Endothelial cell of umbilical vein (primary cell): ENCODE data around the gene IFI6. TPM values are rescaled to one million over a fixed set of nuclear protein-coding genes. Genes with fewer than 3 reads are reported as not detected.

Source experiments
- BruUV-seq: library from RNA; stranded (reverse); fragments of 400-500 nt; replicated peaks from 2 replicates; lab custom pipeline; 2021; lab: Mats Ljungman, UMichigan
- CTCF ChIA-PET: fragments of 300-600, 350-600 bp; sonication (Branson Sonifier 250); formaldehyde crosslinking; loops from one replicate; lab custom pipeline; 2021; ENCODE audit warnings: antibody characterized with exemption, inconsistent platforms; lab: Charles Lee
- POLR2A ChIA-PET: fragments of 300-600, 350-600 bp; sonication (Branson Sonifier 250); formaldehyde crosslinking; loops from one replicate; lab custom pipeline; 2021; ENCODE audit warnings: antibody characterized with exemption, inconsistent platforms; lab: Charles Lee
- DNase-seq: peaks from one replicate; pipeline ENCODE4 v3.0.0-alpha.2; 2011; ENCODE audit warnings: low read depth, low spot score
- FAIRE-seq: peaks from 2 replicates; lab custom pipeline; 2011; peaks lifted over from hg19 to GRCh38; lab: Jason Lieb, UNC
- H2AFZ ChIP-seq: 2 replicates; pipeline ENCODE4 v1.6.0; 2012; ENCODE audit warnings: low read depth, low read length, control low read depth, inconsistent platforms
- H3K27ac ChIP-seq: 2 replicates; pipeline ENCODE4 v1.5.1; 2011; ENCODE audit warnings: low read depth, mild to moderate bottlenecking, control low read depth, low read length, moderate library complexity; ENCODE audit not compliant: insufficient read depth
- H3K27me3 ChIP-seq, 2 experiments: 2 replicates each; pipeline versions ENCODE4 v1.6.0 to v1.6.1; 2011; ENCODE audit warnings: low read length in 2 of 2, mixed read lengths in 1 of 2; ENCODE audit not compliant: control insufficient read depth in 2 of 2, insufficient read depth in 2 of 2
- H3K36me3 ChIP-seq, 2 experiments: 2 replicates in 1 of 2; 3 replicates in 1 of 2; pipeline ENCODE4 v1.5.1; 2011; ENCODE audit warnings: low read length in 2 of 2, mild to moderate bottlenecking in 1 of 2, moderate library complexity in 1 of 2; ENCODE audit not compliant: control insufficient read depth in 2 of 2, insufficient read depth in 2 of 2; ENCODE audit errors: extremely low read depth in 1 of 2
- H3K4me1 ChIP-seq: 3 replicates; pipeline ENCODE4 v1.5.1; 2011; ENCODE audit warnings: mild to moderate bottlenecking, low read length; ENCODE audit not compliant: control insufficient read depth, insufficient read depth; ENCODE audit errors: extremely low read depth
- H3K4me2 ChIP-seq: 2 replicates; pipeline ENCODE4 v1.6.1; 2011; ENCODE audit warnings: low read length, control low read depth, mixed read lengths; ENCODE audit not compliant: insufficient read depth
- H3K4me3 ChIP-seq, 3 experiments: fragments of 200-600 bp in 1 of 3; sonication (generic), shearing (Covaris generic) in 1 of 3; replicated peaks in 1 of 3; 2 replicates each; pipeline ENCODE4 v1.5.1; 2011 to 2016; ENCODE audit warnings: control low read depth in 3 of 3, low read length in 3 of 3, mild to moderate bottlenecking in 2 of 3, inconsistent platforms in 1 of 3, low read depth in 1 of 3, moderate library complexity in 1 of 3; ENCODE audit not compliant: insufficient read depth in 1 of 3
- H3K79me2 ChIP-seq: 2 replicates; pipeline ENCODE4 v1.6.0; 2012; ENCODE audit warnings: low read length, inconsistent platforms; ENCODE audit not compliant: control insufficient read depth, insufficient read depth
- H3K9ac ChIP-seq: replicated peaks from 2 replicates; pipeline ENCODE3; 2011; ENCODE audit warnings: low read length, control low read depth; ENCODE audit not compliant: insufficient read depth; ENCODE audit errors: extremely low read depth
- H3K9me1 ChIP-seq: replicated peaks from 3 replicates; pipeline ENCODE4 v1.6.0; 2011; ENCODE audit warnings: mild to moderate bottlenecking, low read length; ENCODE audit not compliant: control insufficient read depth, insufficient read depth; ENCODE audit errors: extremely low read depth
- H3K9me3 ChIP-seq: replicated peaks from 2 replicates; pipeline ENCODE4 v1.5.1; 2012; ENCODE audit warnings: low read length, inconsistent platforms; ENCODE audit not compliant: control insufficient read depth, insufficient read depth
- H4K20me1 ChIP-seq: replicated peaks from 2 replicates; pipeline ENCODE3; 2011; ENCODE audit warnings: mild to moderate bottlenecking, low read length; ENCODE audit not compliant: control insufficient read depth, insufficient read depth; ENCODE audit errors: extremely low read depth
- CTCF ChIP-seq, 2 donors: IDR thresholded peaks; 1 replicate in 1 of 2; 2 replicates in 1 of 2; pipeline ENCODE4 v1.5.1; 2011; ENCODE audit warnings: low read length in 2 of 2, mild to moderate bottlenecking in 2 of 2, moderate library complexity in 2 of 2, control low read depth in 1 of 2, inconsistent platforms in 1 of 2, low read depth in 1 of 2; ENCODE audit not compliant: insufficient read depth in 1 of 2; ENCODE audit errors: extremely low read depth in 1 of 2
- EZH2 ChIP-seq: IDR thresholded peaks from 2 replicates; pipeline ENCODE4 v1.6.1; 2012; ENCODE audit warnings: borderline replicate concordance, low read depth, mild to moderate bottlenecking, moderate library complexity, low read length, inconsistent platforms; ENCODE audit not compliant: severe bottlenecking
- FOS ChIP-seq: IDR thresholded peaks from 2 replicates; pipeline ENCODE4 v1.6.1; 2011; ENCODE audit warnings: mild to moderate bottlenecking, low read length, moderate library complexity, borderline replicate concordance; ENCODE audit not compliant: insufficient read depth
- GATA2 ChIP-seq: IDR thresholded peaks from 2 replicates; pipeline ENCODE4 v1.7.0; 2011; ENCODE audit warnings: low read depth, mild to moderate bottlenecking, moderate library complexity, mixed read lengths, low read length; ENCODE audit not compliant: insufficient read length, insufficient read depth
- JUN ChIP-seq: IDR thresholded peaks from 2 replicates; pipeline ENCODE4 v1.6.1; 2011; ENCODE audit warnings: borderline replicate concordance, low read depth; ENCODE audit not compliant: insufficient read length, insufficient read depth
- MYC ChIP-seq: IDR thresholded peaks from one replicate; pipeline ENCODE4 v1.6.1; 2011; ENCODE audit warnings: mild to moderate bottlenecking, low read depth, low read length
- POLR2A ChIP-seq: IDR thresholded peaks from 2 replicates; pipeline ENCODE4 v1.6.1; 2012; ENCODE audit warnings: low read depth, mild to moderate bottlenecking, control low read depth, low read length
- POLR2AphosphoS5 ChIP-seq: IDR thresholded peaks from 2 replicates; pipeline ENCODE4 v1.6.1; 2012; ENCODE audit warnings: low read depth, mild to moderate bottlenecking, control low read depth, low read length, moderate library complexity; ENCODE audit not compliant: insufficient read depth
- dilution Hi-C: fragments of 300-500 bp; cut with MboI; formaldehyde crosslinking; loops from one replicate; pipeline ENCODE4 v1.15.0; 2019; ENCODE audit warnings: low sequenced_read_pairs; ENCODE audit not compliant: extremely low pct_ligation_motif_present
- intact Hi-C: fragments of 100-400 bp; cut with micrococcal nuclease; formaldehyde crosslinking; loops from one replicate; pipeline ENCODE4 v1.10.0; 2022
- polyA plus RNA-seq, 4 experiments: library from polyadenylated mRNA; depleted of rRNA in 3 of 4; stranded (reverse) in 3 of 4; unstranded in 1 of 4; fragments of >200 nt; gene quantifications; 2 replicates each; pipeline versions ENCODE4 v1.2.1 to v1.2.3, GENCODE V29; 2011 to 2012; ENCODE audit warnings: missing spikeins in 1 of 4
- total RNA-seq: library from RNA; stranded (reverse); gene quantifications from 2 replicates; pipeline ENCODE4 v1.2.3, GENCODE V29; 2021
- TF ChIP-seq, protein P1 (sequence below): IDR thresholded peaks from 2 replicates; pipeline ENCODE4 v1.6.1; 2011; ENCODE audit not compliant: insufficient read depth, insufficient read length

Gene IFI6
- total and polyA plus RNA-seq, 2 donors (not counting 3 experiments of a cell fraction or from before 2014, with no cell fraction given), result 28.4 to 47.9 TPM

GRCh38 chr1:27710574-27710973 lies 38.6 kb upstream of the IFI6 start:
- DNase-seq (no peak), FAIRE-seq (no peak)
- Histone ChIP-seq H3K9me1 (no peaks in the 10 kb centered on the region), H3K4me3 (no peak overlapping the region), H3K9ac (no peak overlapping the region), H2AFZ (no peak overlapping the region), H3K79me2 (no peaks in the 10 kb centered on the region), H4K20me1 (no peaks in the 10 kb centered on the region), H3K9me3 (no peaks in the 10 kb centered on the region), H3K4me2 (no peak overlapping the region), H3K27me3 (peaks cover 0 to 2% of the 10 kb centered on the region in 2 experiments), H3K4me1 (no peaks in the 10 kb centered on the region), H3K27ac (no peak overlapping the region), H3K36me3 (no peaks in the 10 kb centered on the region)
- ChIA-PET CTCF (interaction anchor here (0.8 kb wide), 1 partner anchor 41 kb away, joined by 4 read pairs; no protein-coding TSS in a partner anchor), POLR2A (no interaction called here)
- BruUV-seq, result no TSS peak
- TF ChIP-seq JUN (no peak), EZH2 (no peak), CTCF (IDR thresholded peaks at IDR 0.05; ENCODE audit: extremely low read depth in 1 of 2, insufficient read depth in 1 of 2, low read depth in 1 of 2, low read length in 2 of 2) (no peak), FOS (no peak), POLR2AphosphoS5 (no peak)
- dilution Hi-C loops (no loop called here), intact Hi-C loops (no loop called here)

DNA sequence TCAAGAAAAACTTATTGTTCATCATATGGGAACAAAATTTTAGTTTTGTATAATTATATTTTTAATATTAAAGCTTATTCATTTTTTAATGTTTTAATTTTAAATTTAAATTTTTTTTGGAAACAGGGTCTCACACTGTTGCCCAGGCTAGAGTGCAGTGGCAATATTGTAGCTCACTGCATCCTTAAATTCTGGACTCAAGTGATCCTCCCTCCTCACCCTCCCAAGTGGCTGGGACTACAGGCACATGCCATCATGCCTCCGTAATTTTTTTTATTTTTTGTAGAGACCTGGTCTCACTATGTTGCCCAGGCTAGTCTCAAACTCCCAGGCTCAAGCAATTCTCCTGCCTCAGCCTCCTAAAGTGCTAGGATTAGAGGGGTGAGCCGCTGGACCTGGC lies 33.6 kb upstream of the IFI6 start:
- Histone ChIP-seq H3K9me1 (no peaks in the 10 kb centered on the region), H3K4me1 (no peaks in the 10 kb centered on the region), H3K4me3 (no peak overlapping the region), H3K36me3 (no peaks in the 10 kb centered on the region), H2AFZ (no peak overlapping the region), H3K27me3 (peaks cover 3 to 8% of the 10 kb centered on the region in 2 experiments), H3K4me2 (no peak overlapping the region), H3K27ac (no peak overlapping the region), H3K79me2 (no peaks in the 10 kb centered on the region), H3K9ac (no peak overlapping the region), H3K9me3 (no peaks in the 10 kb centered on the region), H4K20me1 (no peaks in the 10 kb centered on the region)
- FAIRE-seq (no peak), DNase-seq (no peak)
- no TSS peak for BruUV-seq
- CTCF ChIA-PET, result interaction anchor here (2.5 kb wide), 1 partner anchor 14 kb away, joined by 9 read pairs; no protein-coding TSS in a partner anchor
- TF ChIP-seq CTCF (IDR thresholded peaks at IDR 0.05; ENCODE audit: extremely low read depth in 1 of 2, insufficient read depth in 1 of 2, low read depth in 1 of 2, low read length in 2 of 2) (no peak), JUN (no peak), POLR2AphosphoS5 (no peak), POLR2A (no peak), GATA2 (no peak), EZH2 (no peak), FOS (no peak), MYC (no peak)
- TF ChIP-seq, protein P1, sequence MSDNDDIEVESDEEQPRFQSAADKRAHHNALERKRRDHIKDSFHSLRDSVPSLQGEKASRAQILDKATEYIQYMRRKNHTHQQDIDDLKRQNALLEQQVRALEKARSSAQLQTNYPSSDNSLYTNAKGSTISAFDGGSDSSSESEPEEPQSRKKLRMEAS, result no peak
- dilution Hi-C loops (no loop called here), intact Hi-C loops (no loop called here)
- POLR2A ChIA-PET, result no interaction called here
